ENCODE measurements around the gene ASGR1. TPM values are rescaled to one million over a fixed set of nuclear protein-coding genes. Genes with fewer than 3 reads are reported as not detected.
A peak's percentile ranks its signal among the peaks of the same experiment; 100 is the strongest.

ASGR1 gene
- total RNA-seq, 1 experiment from 2014 or later, result 1.3 TPM

GRCh38 chr17:7123844-7124243, 55.3 kb downstream of the ASGR1 start:
- in situ Hi-C loops (cut with HindIII; ENCODE audit: low pct_unique_long_range_greater_than_20kb, low sequenced_read_pairs), result no loop called here
- no TSS peak for BruUV-seq (replicated peaks)
- TF ChIP-seq TCF7L2 (IDR thresholded peaks at IDR 0.05; ENCODE audit: low read depth, low read length) (no peak), CTCF (IDR thresholded peaks at IDR 0.05) (no peak), SIN3A (IDR thresholded peaks at IDR 0.05; ENCODE audit: borderline replicate concordance, insufficient read depth, low read depth, low read length) (no peak), REST (IDR thresholded peaks at IDR 0.05; ENCODE audit: insufficient read depth in 1 of 2, low read depth in 2 of 2, low read length in 1 of 2) (no peak), POLR2AphosphoS5 (IDR thresholded peaks at IDR 0.05; ENCODE audit: low read depth, low read length) (no peak)
- POLR2A ChIA-PET, result no interaction called here
- Histone ChIP-seq H3K27ac (ENCODE audit: low read length) (no peak overlapping the region), H3K27me3 (ENCODE audit: control insufficient read depth, insufficient read depth, low read length) (no peaks in the 10 kb centered on the region), H3K4me1 (ENCODE audit: control insufficient read depth, insufficient read depth, low read length) (no peaks in the 10 kb centered on the region), H3K4me3 (ENCODE audit: low read depth in 2 of 2, low read length in 2 of 2) (no peak overlapping the region), H3K36me3 (ENCODE audit: control insufficient read depth, insufficient read depth, low read length) (no peaks in the 10 kb centered on the region), H3K9me3 (ENCODE audit: control insufficient read depth, insufficient read depth, low read depth, low read length) (no peaks in the 10 kb centered on the region)
- intact Hi-C loops (cut with micrococcal nuclease; ENCODE audit: unreplicated experiment), result no loop called here
- no peak for DNase-seq (ENCODE audit: low read depth, low spot score)
- ATAC-seq, result no peak
- CTCF ChIA-PET, result interaction anchor here (0.8 kb wide), 1 partner anchor 63 kb away, joined by 3 read pairs; no protein-coding TSS in a partner anchor

Small RNAs within 50 kb of the gene (microRNA-seq; reads per million reads assigned to microRNA genes)
- gene MIR324 (ENCODE audit: unreplicated experiment), result 4,183 reads per million, percentile 90 among the genes with 10 or more reads in this experiment

Other genes starting within 250 kb of the ASGR1 start
- not detected for gene ALOX12, start 183.3 kb downstream of the ASGR1 start, total RNA-seq (2021; ENCODE audit: unreplicated experiment)
- gene RNASEK, start 166.7 kb downstream of the ASGR1 start, total RNA-seq (2021; ENCODE audit: unreplicated experiment), result 196 TPM
- 0.18 TPM for gene BCL6B, start 156.3 kb downstream of the ASGR1 start, total RNA-seq (2021; ENCODE audit: unreplicated experiment)
- gene SLC16A13, start 143.4 kb downstream of the ASGR1 start, total RNA-seq (2021; ENCODE audit: unreplicated experiment), result 13.1 TPM
- gene SLC16A11, start 135.3 kb downstream of the ASGR1 start, total RNA-seq (2021; ENCODE audit: unreplicated experiment), result not detected
- not detected for gene CLEC10A, start 99.1 kb downstream of the ASGR1 start, total RNA-seq (2021; ENCODE audit: unreplicated experiment)
- gene ASGR2, start 64.5 kb downstream of the ASGR1 start, total RNA-seq (2021; ENCODE audit: unreplicated experiment), result 0.21 TPM
- gene DLG4, start 40.5 kb upstream of the ASGR1 start, total RNA-seq (2021; ENCODE audit: unreplicated experiment), result 32.4 TPM
- gene ACADVL, start 40.6 kb upstream of the ASGR1 start, total RNA-seq (2021; ENCODE audit: unreplicated experiment), result 305 TPM
- 84.2 TPM for gene DVL2, start 55.1 kb upstream of the ASGR1 start, total RNA-seq (2021; ENCODE audit: unreplicated experiment)
- 69.3 TPM for gene PHF23, start 60.1 kb upstream of the ASGR1 start, total RNA-seq (2021; ENCODE audit: unreplicated experiment)
- gene GABARAP, start 63.1 kb upstream of the ASGR1 start, total RNA-seq (2021; ENCODE audit: unreplicated experiment), result 289 TPM
- gene CTDNEP1, start 72.4 kb upstream of the ASGR1 start, total RNA-seq (2021; ENCODE audit: unreplicated experiment), result 132 TPM
- 89.5 TPM for gene ELP5, start 72.8 kb upstream of the ASGR1 start, total RNA-seq (2021; ENCODE audit: unreplicated experiment)
- gene CLDN7, start 83.1 kb upstream of the ASGR1 start, total RNA-seq (2021; ENCODE audit: unreplicated experiment), result 43.1 TPM
- 0.31 TPM for gene SLC2A4, start 102.3 kb upstream of the ASGR1 start, total RNA-seq (2021; ENCODE audit: unreplicated experiment)
- gene YBX2, start 115.3 kb upstream of the ASGR1 start, total RNA-seq (2021; ENCODE audit: unreplicated experiment), result 54.9 TPM
- gene EIF5A, start 128.3 kb upstream of the ASGR1 start, total RNA-seq (2021; ENCODE audit: unreplicated experiment), result 728 TPM
- gene GPS2, start 136.0 kb upstream of the ASGR1 start, total RNA-seq (2021; ENCODE audit: unreplicated experiment), result 96.6 TPM
- 58.9 TPM for gene NEURL4, start 150.0 kb upstream of the ASGR1 start, total RNA-seq (2021; ENCODE audit: unreplicated experiment)
- gene ACAP1, start 157.2 kb upstream of the ASGR1 start, total RNA-seq (2021; ENCODE audit: unreplicated experiment), result 2.7 TPM
- gene KCTD11, start 172.8 kb upstream of the ASGR1 start, total RNA-seq (2021; ENCODE audit: unreplicated experiment), result 11.0 TPM
- gene TMEM95, start 175.8 kb upstream of the ASGR1 start, total RNA-seq (2021; ENCODE audit: unreplicated experiment), result not detected
- gene TNK1, start 201.7 kb upstream of the ASGR1 start, total RNA-seq (2021; ENCODE audit: unreplicated experiment), result 6.2 TPM
- gene PLSCR3, start 215.2 kb upstream of the ASGR1 start, total RNA-seq (2021; ENCODE audit: unreplicated experiment), result 32.0 TPM
- gene TMEM256, start 224.7 kb upstream of the ASGR1 start, total RNA-seq (2021; ENCODE audit: unreplicated experiment), result 35.8 TPM
- 33.6 TPM for gene NLGN2, start 228.5 kb upstream of the ASGR1 start, total RNA-seq (2021; ENCODE audit: unreplicated experiment)
- not detected for gene SPEM1, start 241.0 kb upstream of the ASGR1 start, total RNA-seq (2021; ENCODE audit: unreplicated experiment)
- gene SPEM2, start 246.2 kb upstream of the ASGR1 start, total RNA-seq (2021; ENCODE audit: unreplicated experiment), result not detected
- gene SPEM3, start 249.5 kb upstream of the ASGR1 start, total RNA-seq (2021; ENCODE audit: unreplicated experiment), result not detected